ENCODE results near the gene SH3TC1. TPM values are rescaled to one million over a fixed set of nuclear protein-coding genes. Genes with fewer than 3 reads are reported as not detected.

SH3TC1 gene
- total and polyA plus RNA-seq, 4 donors: 5.5 to 8.6 (median 8.3) TPM

- H3K36me3 ChIP-seq (ENCODE audit: control insufficient read depth, insufficient read depth, low read length): peaks cover 11% of the 10 kb centered on the region
- 42% methylated on average over 18 of the region's 20 CpGs for WGBS (ENCODE audit: insufficient coverage)
- no peaks in the 10 kb centered on the region for H3K27me3 ChIP-seq (ENCODE audit: control insufficient read depth, insufficient read depth, low read length)
- no peak overlapping the region for H3K4me3 ChIP-seq (ENCODE audit: low read depth, low read length)
- H3K9me3 ChIP-seq (ENCODE audit: control insufficient read depth, insufficient read depth, low read length): peaks cover 2% of the 10 kb centered on the region
- DNase-seq (ENCODE audit: low read depth in 4 of 6, low spot score in 6 of 6): peak in 1 of 6 donors; percentile 59
- no peak overlapping the region for H3K27ac ChIP-seq (ENCODE audit: low read depth, low read length)
- peaks cover 12% of the 10 kb centered on the region for H3K4me1 ChIP-seq (ENCODE audit: control insufficient read depth, insufficient read depth, low read length)
Observed at GRCh38 chr4:8218371-8219031, 19.4 kb downstream of the SH3TC1 start.

- Histone ChIP-seq H3K27ac (ENCODE audit: low read depth, low read length) (no peak overlapping the region), H3K9me3 (ENCODE audit: control insufficient read depth, insufficient read depth, low read length) (peaks cover 2% of the 10 kb centered on the region), H3K4me1 (ENCODE audit: control insufficient read depth, insufficient read depth, low read length) (peaks cover 12% of the 10 kb centered on the region), H3K4me3 (ENCODE audit: low read depth, low read length) (no peak overlapping the region), H3K36me3 (ENCODE audit: control insufficient read depth, insufficient read depth, low read length) (peaks cover 11% of the 10 kb centered on the region), H3K27me3 (ENCODE audit: control insufficient read depth, insufficient read depth, low read length) (no peaks in the 10 kb centered on the region)
- DNase-seq (ENCODE audit: low read depth in 4 of 6, low spot score in 6 of 6): no peak
- 54% methylated on average over 11 of the region's 21 CpGs for WGBS (ENCODE audit: insufficient coverage)
Observed at GRCh38 chr4:8219236-8219635, 20.1 kb downstream of the SH3TC1 start.

GRCh38 chr4:8220661-8221450 lies 21.8 kb downstream of the SH3TC1 start:
- Histone ChIP-seq H3K27ac (ENCODE audit: low read depth, low read length) (no peak overlapping the region), H3K27me3 (ENCODE audit: control insufficient read depth, insufficient read depth, low read length) (no peaks in the 10 kb centered on the region)
- WGBS (ENCODE audit: insufficient coverage): 94% methylated on average over 5 of the region's 7 CpGs

DNA sequence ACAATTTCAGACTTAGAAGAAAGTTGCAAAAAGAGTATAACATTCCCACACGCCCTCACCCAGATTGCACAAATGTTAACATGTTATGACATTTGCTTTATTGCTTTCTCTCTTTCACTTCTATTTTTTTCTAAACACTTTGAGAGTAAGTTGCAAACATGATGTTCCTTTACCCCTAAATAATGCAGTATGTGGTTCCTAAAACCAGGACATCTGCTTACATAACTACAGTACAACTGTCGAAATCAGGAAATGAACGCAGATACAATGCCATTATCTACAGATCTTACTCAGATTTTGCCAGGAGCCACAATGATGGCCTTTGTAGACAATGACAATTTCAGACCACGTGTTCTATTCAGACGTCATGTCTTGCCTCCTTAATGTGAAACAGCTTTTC lies 22.4 kb downstream of the SH3TC1 start:
- no peak for DNase-seq (ENCODE audit: low read depth in 4 of 6, low spot score in 6 of 6)
- Histone ChIP-seq H3K36me3 (ENCODE audit: control insufficient read depth, insufficient read depth, low read length) (peaks cover 14% of the 10 kb centered on the region), H3K27ac (ENCODE audit: low read depth, low read length) (no peak overlapping the region)

More at GRCh38 chr4:8220661-8221450, 21.8 kb downstream of the SH3TC1 start:
- H3K4me3 ChIP-seq (ENCODE audit: low read depth, low read length): no peak overlapping the region
- DNase-seq (ENCODE audit: low read depth in 4 of 6, low spot score in 6 of 6): no peak
- peaks cover 11% of the 10 kb centered on the region for H3K4me1 ChIP-seq (ENCODE audit: control insufficient read depth, insufficient read depth, low read length)
- H3K36me3 ChIP-seq (ENCODE audit: control insufficient read depth, insufficient read depth, low read length): peaks cover 14% of the 10 kb centered on the region
- H3K9me3 ChIP-seq (ENCODE audit: control insufficient read depth, insufficient read depth, low read length): peaks cover 2% of the 10 kb centered on the region

DNA sequence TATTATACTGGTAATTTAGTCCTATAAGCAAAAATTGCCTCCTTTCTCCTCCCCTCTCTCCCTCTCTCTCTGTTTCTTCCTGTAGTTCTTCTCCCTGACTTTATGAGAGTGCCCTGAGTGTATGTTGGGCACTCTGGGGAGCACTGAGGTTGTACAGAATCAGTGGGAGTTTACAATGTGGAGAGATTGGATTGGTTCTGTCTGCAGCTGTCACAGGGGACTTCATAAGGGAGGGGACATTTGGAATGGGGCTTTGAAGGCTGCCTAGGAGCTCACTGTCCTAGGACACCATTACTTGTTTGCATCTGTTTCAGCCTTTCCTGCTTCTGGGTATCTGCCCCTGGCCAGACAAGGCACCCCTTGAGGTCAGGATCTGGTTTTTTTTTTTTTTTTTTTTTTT lies 22.9 kb downstream of the SH3TC1 start:
- H3K9me3 ChIP-seq (ENCODE audit: control insufficient read depth, insufficient read depth, low read length): peaks cover 2% of the 10 kb centered on the region
- peak overlapping the region; percentile 22 for H3K27ac ChIP-seq (ENCODE audit: low read depth, low read length)
- H3K27me3 ChIP-seq (ENCODE audit: control insufficient read depth, insufficient read depth, low read length): no peaks in the 10 kb centered on the region
- no peak overlapping the region for H3K4me3 ChIP-seq (ENCODE audit: low read depth, low read length)
- H3K36me3 ChIP-seq (ENCODE audit: control insufficient read depth, insufficient read depth, low read length): peaks cover 10% of the 10 kb centered on the region
- DNase-seq (ENCODE audit: low read depth in 4 of 6, low spot score in 6 of 6): no peak
- peaks cover 20% of the 10 kb centered on the region for H3K4me1 ChIP-seq (ENCODE audit: control insufficient read depth, insufficient read depth, low read length)

More for the DNA sequence above, 22.4 kb downstream of the SH3TC1 start:
- Histone ChIP-seq H3K9me3 (ENCODE audit: control insufficient read depth, insufficient read depth, low read length) (peaks cover 2% of the 10 kb centered on the region), H3K4me1 (ENCODE audit: control insufficient read depth, insufficient read depth, low read length) (peaks cover 16% of the 10 kb centered on the region), H3K27me3 (ENCODE audit: control insufficient read depth, insufficient read depth, low read length) (no peaks in the 10 kb centered on the region), H3K4me3 (ENCODE audit: low read depth, low read length) (no peak overlapping the region)
- 79% methylated on average over 2 of the region's 5 CpGs for WGBS (ENCODE audit: insufficient coverage)

GRCh38 chr4:8222609-8223388 lies 23.7 kb downstream of the SH3TC1 start:
- H3K27me3 ChIP-seq (ENCODE audit: control insufficient read depth, insufficient read depth, low read length): no peaks in the 10 kb centered on the region
- DNase-seq (ENCODE audit: low read depth in 4 of 6, low spot score in 6 of 6): no peak
- no peak overlapping the region for H3K4me3 ChIP-seq (ENCODE audit: low read depth, low read length)
- WGBS (ENCODE audit: insufficient coverage): 92% methylated on average over 14 of the region's 15 CpGs
- H3K9me3 ChIP-seq (ENCODE audit: control insufficient read depth, insufficient read depth, low read length): peaks cover 2% of the 10 kb centered on the region
- peaks cover 20% of the 10 kb centered on the region for H3K4me1 ChIP-seq (ENCODE audit: control insufficient read depth, insufficient read depth, low read length)
- H3K36me3 ChIP-seq (ENCODE audit: control insufficient read depth, insufficient read depth, low read length): peaks cover 13% of the 10 kb centered on the region
- no peak overlapping the region for H3K27ac ChIP-seq (ENCODE audit: low read depth, low read length)

- H3K27ac ChIP-seq (ENCODE audit: low read depth, low read length): no peak overlapping the region
- 91% methylated on average over 8 of the region's 12 CpGs for WGBS (ENCODE audit: insufficient coverage)
- no peak for DNase-seq (ENCODE audit: low read depth in 4 of 6, low spot score in 6 of 6)
- H3K9me3 ChIP-seq (ENCODE audit: control insufficient read depth, insufficient read depth, low read length): peaks cover 2% of the 10 kb centered on the region
- H3K4me3 ChIP-seq (ENCODE audit: low read depth, low read length): no peak overlapping the region
- H3K27me3 ChIP-seq (ENCODE audit: control insufficient read depth, insufficient read depth, low read length): no peaks in the 10 kb centered on the region
- peaks cover 18% of the 10 kb centered on the region for H3K36me3 ChIP-seq (ENCODE audit: control insufficient read depth, insufficient read depth, low read length)
- H3K4me1 ChIP-seq (ENCODE audit: control insufficient read depth, insufficient read depth, low read length): peaks cover 23% of the 10 kb centered on the region
Observed at GRCh38 chr4:8224267-8224974, 25.3 kb downstream of the SH3TC1 start.

DNA sequence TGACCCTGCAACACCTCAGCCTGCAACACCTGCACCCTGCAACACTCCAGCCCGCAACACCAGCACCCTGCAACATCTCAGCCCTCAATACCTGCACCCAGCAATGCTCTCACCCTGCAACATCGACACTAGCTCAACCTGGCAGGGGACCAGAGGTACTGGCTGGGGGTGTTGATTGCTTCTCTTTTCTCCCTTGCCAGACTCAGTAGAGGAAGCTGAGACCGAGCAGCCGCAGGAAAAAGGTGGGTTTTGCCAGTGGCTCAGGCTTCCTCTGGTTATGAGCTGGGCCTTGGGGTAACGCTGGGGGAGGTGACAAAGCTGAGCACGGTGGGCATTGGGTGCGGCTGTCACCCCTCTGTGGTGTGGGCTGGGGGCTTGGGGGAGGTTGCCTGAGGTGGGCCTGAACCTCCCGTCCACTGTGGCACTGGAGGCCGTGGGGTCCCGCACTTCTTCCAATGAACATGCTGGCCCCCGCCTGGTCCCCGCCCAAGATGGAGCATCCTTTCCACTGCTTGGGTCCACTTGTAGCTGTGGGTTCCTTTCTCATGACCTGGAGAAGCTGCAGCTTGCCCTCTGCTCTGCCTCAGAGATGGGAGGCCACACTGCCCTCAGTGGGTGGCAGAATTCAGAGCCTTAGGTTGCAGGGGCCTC lies 26.0 kb downstream of the SH3TC1 start:
- peaks cover 23% of the 10 kb centered on the region for H3K4me1 ChIP-seq (ENCODE audit: control insufficient read depth, insufficient read depth, low read length)
- H3K27me3 ChIP-seq (ENCODE audit: control insufficient read depth, insufficient read depth, low read length): no peaks in the 10 kb centered on the region
- H3K9me3 ChIP-seq (ENCODE audit: control insufficient read depth, insufficient read depth, low read length): peaks cover 2% of the 10 kb centered on the region
- peaks cover 15% of the 10 kb centered on the region for H3K36me3 ChIP-seq (ENCODE audit: control insufficient read depth, insufficient read depth, low read length)
- no peak overlapping the region for H3K4me3 ChIP-seq (ENCODE audit: low read depth, low read length)
- 81% methylated on average over 12 of the region's 12 CpGs for WGBS (ENCODE audit: insufficient coverage)
- no peak for DNase-seq (ENCODE audit: low read depth in 4 of 6, low spot score in 6 of 6)
- no peak overlapping the region for H3K27ac ChIP-seq (ENCODE audit: low read depth, low read length)

Data from spinal cord (tissue), 10 donors.